ENCODE data around the gene FHIP1B.
"Not testable (repeated sequence)": the region's sequence is repeated elsewhere in the genome, so short reads cannot be mapped to it uniquely, and the experiment has no call there.

FHIP1B gene

DNA sequence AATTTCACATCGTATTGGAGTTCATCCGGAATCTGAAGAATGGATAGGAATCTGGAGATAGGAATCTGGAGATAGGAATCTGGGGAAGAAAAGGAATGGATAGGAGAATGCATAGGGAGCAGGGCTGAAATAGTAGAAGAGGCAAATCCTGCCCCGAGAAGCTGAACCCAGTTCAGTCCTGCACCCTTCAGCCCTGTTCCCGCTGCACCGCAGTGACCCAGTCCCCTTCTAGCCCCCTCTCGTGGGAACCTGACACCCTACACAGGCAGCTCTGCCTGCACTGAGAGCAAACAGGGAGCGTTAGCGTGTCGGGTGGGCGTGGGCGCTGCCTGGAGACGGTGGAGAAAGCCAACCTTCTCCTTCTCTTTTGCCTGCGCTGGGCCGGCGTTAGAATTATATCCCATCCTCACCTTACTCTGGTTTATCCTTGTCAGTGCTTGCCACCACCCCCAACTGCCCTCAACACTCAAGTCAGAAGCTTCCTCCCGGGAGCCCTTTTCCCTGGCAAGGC lies 24.2 kb upstream of the FHIP1B start:
- Histone ChIP-seq H3K27ac (ENCODE audit: low read depth in 2 of 2, low read length in 2 of 2) (no peak overlapping the region), H3K9ac (ENCODE audit: low read depth in 1 of 2, low read length in 2 of 2) (no peak overlapping the region), H3K4me3 (ENCODE audit: low read length in 2 of 2) (no peak overlapping the region), H3K36me3 (ENCODE audit: control insufficient read depth in 2 of 2, insufficient read depth in 2 of 2, low read length in 2 of 2) (no peaks in the 10 kb centered on the region), H3K27me3 (ENCODE audit: control insufficient read depth in 2 of 2, insufficient read depth in 2 of 2, low read length in 2 of 2) (peaks cover 38 to 39% of the 10 kb centered on the region in 2 donors), H3K9me3 (ENCODE audit: control insufficient read depth in 2 of 2, low read length in 2 of 2) (no peaks in the 10 kb centered on the region), H3K4me1 (ENCODE audit: control insufficient read depth in 2 of 2, insufficient read depth in 2 of 2, low read length in 2 of 2) (peaks cover 0 to 5% of the 10 kb centered on the region in 2 donors)

DNA sequence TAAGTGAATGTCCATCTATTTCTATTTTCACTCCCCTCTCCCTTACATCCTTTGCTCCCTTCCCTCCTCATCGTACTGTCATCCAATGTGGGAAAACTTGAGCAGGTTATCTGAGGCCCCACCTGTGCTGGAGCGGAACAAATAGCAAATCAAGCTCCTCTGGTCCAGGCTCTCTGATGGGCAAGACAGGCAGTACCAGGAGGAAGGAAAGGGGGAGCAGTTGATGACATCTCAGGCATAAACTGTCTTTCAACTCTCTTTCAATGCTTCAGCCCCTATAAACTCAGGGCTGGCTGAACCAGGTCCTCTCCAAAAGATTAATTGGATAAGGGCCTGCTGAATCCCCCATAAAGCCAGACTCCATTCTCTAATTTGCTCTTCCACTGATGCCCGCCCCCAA lies 23.7 kb upstream of the FHIP1B start:
- H3K9me3 ChIP-seq (ENCODE audit: control insufficient read depth in 2 of 2, low read length in 2 of 2) = no peaks in the 10 kb centered on the region
- no peaks in the 10 kb centered on the region for H3K36me3 ChIP-seq (ENCODE audit: control insufficient read depth in 2 of 2, insufficient read depth in 2 of 2, low read length in 2 of 2)
- no peak overlapping the region for H3K4me3 ChIP-seq (ENCODE audit: low read length in 2 of 2)
- peaks cover 0 to 5% of the 10 kb centered on the region in 2 donors for H3K4me1 ChIP-seq (ENCODE audit: control insufficient read depth in 2 of 2, insufficient read depth in 2 of 2, low read length in 2 of 2)
- H3K27ac ChIP-seq (ENCODE audit: low read depth in 2 of 2, low read length in 2 of 2) = no peak overlapping the region
- no peak overlapping the region for H3K9ac ChIP-seq (ENCODE audit: low read depth in 1 of 2, low read length in 2 of 2)
- peaks cover 38 to 39% of the 10 kb centered on the region in 2 donors for H3K27me3 ChIP-seq (ENCODE audit: control insufficient read depth in 2 of 2, insufficient read depth in 2 of 2, low read length in 2 of 2)

DNA sequence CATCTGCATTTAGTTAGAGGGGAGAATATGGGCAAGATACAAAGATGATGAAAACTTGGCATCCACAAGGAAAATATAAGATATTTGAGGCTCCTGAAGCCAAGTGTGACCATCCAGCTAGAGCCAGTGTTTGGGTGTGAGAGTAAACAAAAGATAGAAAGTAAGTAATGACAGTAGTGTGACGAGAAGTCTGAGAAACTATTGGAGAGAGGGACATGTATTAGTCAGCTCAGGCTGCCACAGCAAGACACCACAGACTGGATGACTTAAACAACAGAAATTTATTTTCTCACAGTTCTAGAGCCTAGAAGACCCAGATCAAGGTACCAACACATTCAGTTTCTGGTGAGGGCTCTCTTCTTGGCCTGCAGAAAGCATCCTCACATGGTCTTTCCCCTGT lies 18.8 kb upstream of the FHIP1B start:
- H3K4me1 ChIP-seq (ENCODE audit: control insufficient read depth in 2 of 2, insufficient read depth in 2 of 2, low read length in 2 of 2) = peaks cover 0 to 6% of the 10 kb centered on the region in 2 donors
- no peaks in the 10 kb centered on the region for H3K9me3 ChIP-seq (ENCODE audit: control insufficient read depth in 2 of 2, low read length in 2 of 2)
- H3K4me3 ChIP-seq (ENCODE audit: low read length in 2 of 2) = no peak overlapping the region
- H3K27ac ChIP-seq (ENCODE audit: low read depth in 2 of 2, low read length in 2 of 2) = no peak overlapping the region
- no peaks in the 10 kb centered on the region for H3K36me3 ChIP-seq (ENCODE audit: control insufficient read depth in 2 of 2, insufficient read depth in 2 of 2, low read length in 2 of 2)
- H3K9ac ChIP-seq (ENCODE audit: low read depth in 1 of 2, low read length in 2 of 2) = no peak overlapping the region
- peaks cover 9 to 10% of the 10 kb centered on the region in 2 donors for H3K27me3 ChIP-seq (ENCODE audit: control insufficient read depth in 2 of 2, insufficient read depth in 2 of 2, low read length in 2 of 2)

DNA sequence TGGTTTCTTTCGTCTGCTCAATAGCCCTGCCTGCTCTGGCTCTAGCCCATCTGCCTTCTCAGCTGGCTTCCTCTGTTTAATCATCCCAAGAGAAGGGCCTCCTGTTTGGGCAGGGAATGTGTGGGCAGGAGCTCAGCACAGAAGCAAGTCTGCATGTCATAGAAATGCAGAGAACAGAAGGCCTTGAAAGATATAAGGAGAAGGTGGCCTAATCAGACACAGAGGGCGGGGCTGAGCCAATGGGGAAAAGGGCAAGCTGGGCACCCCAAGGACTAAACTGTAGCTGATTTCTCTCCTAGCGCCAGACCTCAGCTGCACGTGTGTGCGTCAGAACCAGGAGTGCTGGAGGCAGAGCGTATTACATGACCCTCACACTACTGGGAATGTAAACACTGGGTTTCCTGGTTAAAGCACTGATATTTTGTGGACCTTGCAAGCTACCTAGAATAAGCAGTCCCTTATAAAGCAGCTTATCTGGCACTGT lies 17.6 kb upstream of the FHIP1B start:
- H3K9ac ChIP-seq (ENCODE audit: low read depth in 1 of 2, low read length in 2 of 2) = no peak overlapping the region
- H3K9me3 ChIP-seq (ENCODE audit: control insufficient read depth in 2 of 2, low read length in 2 of 2) = no peaks in the 10 kb centered on the region
- H3K4me3 ChIP-seq (ENCODE audit: low read length in 2 of 2) = no peak overlapping the region
- no peaks in the 10 kb centered on the region for H3K27me3 ChIP-seq (ENCODE audit: control insufficient read depth in 2 of 2, insufficient read depth in 2 of 2, low read length in 2 of 2)
- H3K4me1 ChIP-seq (ENCODE audit: control insufficient read depth in 2 of 2, insufficient read depth in 2 of 2, low read length in 2 of 2) = peaks cover 0 to 6% of the 10 kb centered on the region in 2 donors
- no peaks in the 10 kb centered on the region for H3K36me3 ChIP-seq (ENCODE audit: control insufficient read depth in 2 of 2, insufficient read depth in 2 of 2, low read length in 2 of 2)
- H3K27ac ChIP-seq (ENCODE audit: low read depth in 2 of 2, low read length in 2 of 2) = peak overlapping the region; percentile 25 to 32

DNA sequence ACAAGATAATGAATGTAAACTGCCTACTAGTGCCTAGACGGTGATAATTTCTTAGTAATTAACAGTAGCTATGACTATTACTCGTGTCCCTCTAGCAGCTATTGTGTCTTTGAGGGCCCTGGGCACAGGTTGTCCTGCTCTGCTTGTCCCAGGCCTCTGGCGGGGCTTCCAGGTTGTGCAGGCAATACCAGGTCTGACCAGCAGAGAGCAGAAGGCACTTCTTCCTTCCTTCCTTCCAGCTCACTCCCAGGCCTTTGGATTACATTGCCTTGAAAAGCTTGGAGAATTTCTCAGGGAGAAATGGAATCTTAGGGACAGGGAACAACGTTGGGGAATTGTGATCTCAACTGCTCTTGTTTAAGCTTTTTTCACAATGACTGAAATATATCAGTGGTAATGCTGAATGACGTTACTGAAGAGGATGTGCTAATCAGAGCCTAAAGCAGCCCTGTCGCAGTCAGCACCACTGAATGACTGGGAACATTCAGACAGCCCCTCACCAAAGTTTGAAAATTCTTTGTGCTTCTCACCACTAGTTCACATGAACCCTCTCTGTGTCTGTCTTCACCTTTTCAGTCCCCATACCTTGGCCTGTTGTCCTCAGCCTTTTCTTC lies 16.8 kb upstream of the FHIP1B start:
- H3K4me1 ChIP-seq (ENCODE audit: control insufficient read depth in 2 of 2, insufficient read depth in 2 of 2, low read length in 2 of 2) = peaks cover 0 to 6% of the 10 kb centered on the region in 2 donors
- H3K27me3 ChIP-seq (ENCODE audit: control insufficient read depth in 2 of 2, insufficient read depth in 2 of 2, low read length in 2 of 2) = no peaks in the 10 kb centered on the region
- H3K9me3 ChIP-seq (ENCODE audit: control insufficient read depth in 2 of 2, low read length in 2 of 2) = no peaks in the 10 kb centered on the region
- H3K27ac ChIP-seq (ENCODE audit: low read depth in 2 of 2, low read length in 2 of 2) = peak overlapping the region in 1 of 2 donors; percentile 32
- H3K36me3 ChIP-seq (ENCODE audit: control insufficient read depth in 2 of 2, insufficient read depth in 2 of 2, low read length in 2 of 2) = no peaks in the 10 kb centered on the region
- no peak overlapping the region for H3K9ac ChIP-seq (ENCODE audit: low read depth in 1 of 2, low read length in 2 of 2)
- H3K4me3 ChIP-seq (ENCODE audit: low read length in 2 of 2) = no peak overlapping the region

DNA sequence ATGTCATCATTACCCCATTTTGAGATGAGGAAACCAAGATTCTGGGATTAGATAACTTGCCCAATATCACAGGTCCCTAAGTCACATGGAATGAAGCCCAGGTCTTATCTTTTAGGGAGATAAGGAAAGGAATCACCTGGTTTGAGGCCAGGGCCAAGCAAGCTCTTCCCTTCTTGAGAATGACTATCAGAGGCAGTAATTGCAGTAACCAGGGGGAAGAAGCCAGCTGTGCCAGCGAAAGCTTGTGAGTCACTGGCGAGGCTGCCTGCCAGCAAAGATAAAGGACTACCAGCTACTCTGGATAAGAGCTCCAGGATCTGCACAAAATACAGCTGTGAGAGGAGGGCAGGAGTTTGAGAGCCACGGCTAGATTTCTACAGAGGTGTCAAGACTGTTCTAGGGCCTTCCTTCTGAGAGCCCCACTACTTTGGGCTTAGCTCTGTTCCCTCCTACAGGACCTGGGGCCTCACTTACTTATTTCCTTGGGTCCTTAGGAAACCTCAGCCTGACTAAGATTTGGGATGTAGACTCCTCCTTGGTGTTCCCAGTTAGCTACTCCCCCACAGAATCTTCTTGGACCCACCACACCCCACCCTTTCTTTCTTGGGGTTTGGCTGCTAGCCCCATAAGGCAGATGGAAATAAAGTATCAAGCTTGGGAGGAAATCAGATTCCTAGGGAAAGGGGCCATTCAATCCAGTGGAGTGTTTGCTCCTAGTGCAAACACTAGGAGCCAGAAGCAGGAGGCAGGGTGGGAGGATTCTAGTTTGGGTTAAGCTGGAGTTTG lies 15.5 kb upstream of the FHIP1B start:
- Histone ChIP-seq H3K27ac (ENCODE audit: low read depth in 2 of 2, low read length in 2 of 2) (no peak overlapping the region), H3K4me1 (ENCODE audit: control insufficient read depth in 2 of 2, insufficient read depth in 2 of 2, low read length in 2 of 2) (peaks cover 0 to 6% of the 10 kb centered on the region in 2 donors), H3K9ac (ENCODE audit: low read depth in 1 of 2, low read length in 2 of 2) (no peak overlapping the region), H3K4me3 (ENCODE audit: low read length in 2 of 2) (no peak overlapping the region), H3K36me3 (ENCODE audit: control insufficient read depth in 2 of 2, insufficient read depth in 2 of 2, low read length in 2 of 2) (no peaks in the 10 kb centered on the region), H3K27me3 (ENCODE audit: control insufficient read depth in 2 of 2, insufficient read depth in 2 of 2, low read length in 2 of 2) (no peaks in the 10 kb centered on the region), H3K9me3 (ENCODE audit: control insufficient read depth in 2 of 2, low read length in 2 of 2) (no peaks in the 10 kb centered on the region)

DNA sequence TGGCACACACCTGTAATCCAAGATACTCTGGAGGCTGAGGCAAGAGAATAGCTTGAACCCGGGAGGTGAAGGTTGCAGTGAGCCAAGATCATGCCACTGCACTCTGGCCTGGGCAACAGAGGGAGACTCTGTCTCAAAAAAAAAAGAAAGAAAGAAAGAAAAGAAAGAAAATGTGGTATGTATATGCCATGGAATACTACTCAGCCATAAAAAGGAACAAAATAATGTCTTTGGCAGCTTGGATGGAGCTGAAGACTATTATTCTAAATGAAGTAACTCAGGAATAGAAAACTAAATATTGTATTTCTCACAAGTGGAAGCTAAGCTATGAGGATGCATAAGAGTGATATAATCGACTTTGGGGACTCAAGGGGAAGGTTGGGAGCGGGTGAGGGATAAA lies 14.5 kb upstream of the FHIP1B start:
- H3K9me3 ChIP-seq (ENCODE audit: control insufficient read depth in 2 of 2, low read length in 2 of 2); H3K9ac ChIP-seq (ENCODE audit: low read depth in 1 of 2, low read length in 2 of 2); H3K4me1 ChIP-seq (ENCODE audit: control insufficient read depth in 2 of 2, insufficient read depth in 2 of 2, low read length in 2 of 2); H3K4me3 ChIP-seq (ENCODE audit: low read length in 2 of 2); H3K36me3 ChIP-seq (ENCODE audit: control insufficient read depth in 2 of 2, insufficient read depth in 2 of 2, low read length in 2 of 2); H3K27ac ChIP-seq (ENCODE audit: low read depth in 2 of 2, low read length in 2 of 2); H3K27me3 ChIP-seq (ENCODE audit: control insufficient read depth in 2 of 2, insufficient read depth in 2 of 2, low read length in 2 of 2): not testable (repeated sequence)

DNA sequence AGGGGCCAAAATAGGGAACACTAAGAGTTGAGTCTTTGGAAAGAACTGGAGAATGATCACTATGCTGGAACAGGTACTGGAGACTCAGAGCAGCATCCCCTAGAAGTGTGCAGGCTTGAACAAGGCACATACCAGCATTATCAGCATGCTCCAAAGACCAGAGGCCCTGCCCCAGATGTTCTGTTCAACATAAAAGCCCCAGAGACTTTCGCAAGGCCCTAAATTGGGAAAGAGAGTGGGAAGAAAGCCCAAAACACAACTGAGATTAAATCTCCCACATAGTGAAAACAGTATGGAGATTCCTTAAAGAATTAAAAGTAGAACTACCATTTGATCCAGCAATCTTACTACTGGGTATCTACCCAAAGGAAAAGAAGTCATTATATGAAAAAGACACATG lies 13.8 kb upstream of the FHIP1B start:
- H3K27me3 ChIP-seq (ENCODE audit: control insufficient read depth in 2 of 2, insufficient read depth in 2 of 2, low read length in 2 of 2) = no peaks in the 10 kb centered on the region
- no peak overlapping the region for H3K27ac ChIP-seq (ENCODE audit: low read depth in 2 of 2, low read length in 2 of 2)
- no peaks in the 10 kb centered on the region for H3K9me3 ChIP-seq (ENCODE audit: control insufficient read depth in 2 of 2, low read length in 2 of 2)
- no peak overlapping the region for H3K4me3 ChIP-seq (ENCODE audit: low read length in 2 of 2)
- H3K9ac ChIP-seq (ENCODE audit: low read depth in 1 of 2, low read length in 2 of 2) = no peak overlapping the region
- H3K36me3 ChIP-seq (ENCODE audit: control insufficient read depth in 2 of 2, insufficient read depth in 2 of 2, low read length in 2 of 2) = no peaks in the 10 kb centered on the region
- H3K4me1 ChIP-seq (ENCODE audit: control insufficient read depth in 2 of 2, insufficient read depth in 2 of 2, low read length in 2 of 2) = peaks cover 0 to 6% of the 10 kb centered on the region in 2 donors

DNA sequence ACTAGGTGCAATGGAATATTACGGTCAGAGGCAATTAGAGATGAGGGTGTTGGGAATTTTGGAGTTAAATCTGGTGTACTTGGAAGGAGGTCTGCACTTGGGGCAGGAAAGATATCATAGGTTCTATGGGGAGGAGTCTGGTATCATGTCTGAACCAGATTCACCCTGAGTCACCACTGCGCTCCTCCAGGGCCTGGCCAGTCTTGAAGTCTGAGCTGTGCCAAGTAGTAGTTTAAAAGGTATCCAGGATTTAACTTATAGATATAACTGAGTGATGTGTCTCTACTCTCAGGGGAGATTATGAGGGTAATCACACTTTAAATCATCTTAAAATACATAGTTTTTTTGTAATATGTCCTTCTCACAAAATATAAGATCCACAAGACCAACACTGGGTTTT lies 11.1 kb upstream of the FHIP1B start:
- H3K9me3 ChIP-seq (ENCODE audit: control insufficient read depth in 2 of 2, low read length in 2 of 2) = no peaks in the 10 kb centered on the region
- no peaks in the 10 kb centered on the region for H3K27me3 ChIP-seq (ENCODE audit: control insufficient read depth in 2 of 2, insufficient read depth in 2 of 2, low read length in 2 of 2)
- H3K9ac ChIP-seq (ENCODE audit: low read depth in 1 of 2, low read length in 2 of 2) = no peak overlapping the region

DNA sequence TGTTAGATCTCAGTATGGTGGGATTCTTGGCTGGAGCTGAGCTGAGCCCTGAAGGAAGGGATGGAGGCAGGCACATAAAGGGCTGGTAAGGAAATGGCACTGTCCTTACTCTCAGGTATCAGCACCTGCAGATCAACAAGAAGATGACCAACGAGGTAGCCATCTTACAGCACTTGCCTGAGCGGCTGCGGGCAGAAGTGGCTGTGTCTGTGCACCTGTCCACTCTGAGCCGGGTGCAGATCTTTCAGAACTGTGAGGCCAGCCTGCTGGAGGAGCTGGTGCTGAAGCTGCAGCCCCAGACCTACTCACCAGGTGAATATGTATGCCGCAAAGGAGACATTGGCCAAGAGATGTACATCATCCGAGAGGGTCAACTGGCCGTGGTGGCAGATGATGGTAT lies 6.9 kb upstream of the FHIP1B start:
- Histone ChIP-seq H3K4me3 (ENCODE audit: low read length in 2 of 2) (no peak overlapping the region), H3K36me3 (ENCODE audit: control insufficient read depth in 2 of 2, insufficient read depth in 2 of 2, low read length in 2 of 2) (no peaks in the 10 kb centered on the region), H3K27ac (ENCODE audit: low read depth in 2 of 2, low read length in 2 of 2) (no peak overlapping the region), H3K9ac (ENCODE audit: low read depth in 1 of 2, low read length in 2 of 2) (no peak overlapping the region), H3K4me1 (ENCODE audit: control insufficient read depth in 2 of 2, insufficient read depth in 2 of 2, low read length in 2 of 2) (no peaks in the 10 kb centered on the region), H3K9me3 (ENCODE audit: control insufficient read depth in 2 of 2, low read length in 2 of 2) (no peaks in the 10 kb centered on the region), H3K27me3 (ENCODE audit: control insufficient read depth in 2 of 2, insufficient read depth in 2 of 2, low read length in 2 of 2) (no peaks in the 10 kb centered on the region)

More for the DNA sequence above, 11.1 kb upstream of the FHIP1B start:
- Histone ChIP-seq H3K4me1 (ENCODE audit: control insufficient read depth in 2 of 2, insufficient read depth in 2 of 2, low read length in 2 of 2) (no peaks in the 10 kb centered on the region), H3K4me3 (ENCODE audit: low read length in 2 of 2) (no peak overlapping the region), H3K27ac (ENCODE audit: low read depth in 2 of 2, low read length in 2 of 2) (no peak overlapping the region), H3K36me3 (ENCODE audit: control insufficient read depth in 2 of 2, insufficient read depth in 2 of 2, low read length in 2 of 2) (no peaks in the 10 kb centered on the region)
